ENCODE measurements around the gene NPLOC4.

Gene NPLOC4

GRCh38 chr17:81615401-81615930 is 21.4 kb downstream of the NPLOC4 start:
- no peak overlapping the region for H2BK5ac ChIP-seq (ENCODE audit: low read length)
- no peak for DNase-seq (ENCODE audit: low spot score)
- H2AFZ ChIP-seq (ENCODE audit: low read length), result no peak overlapping the region
- no peak overlapping the region for H3K23ac ChIP-seq (ENCODE audit: low read depth, low read length, poor library complexity)
- H2BK15ac ChIP-seq (ENCODE audit: low read length), result no peak overlapping the region
- no peak overlapping the region for H3K18ac ChIP-seq (ENCODE audit: low read length)
- H4K91ac ChIP-seq (ENCODE audit: low read depth, low read length, poor library complexity), result no peak overlapping the region
- H3K9ac ChIP-seq (ENCODE audit: low read depth, low read length, poor library complexity), result no peak overlapping the region
- H3K27ac ChIP-seq (replicated peaks; ENCODE audit: low read length), result no peak overlapping the region
- no peak overlapping the region for H3K14ac ChIP-seq (ENCODE audit: low read length)
- no peak overlapping the region for H2BK120ac ChIP-seq (ENCODE audit: low read depth, low read length)
- H3K4me1 ChIP-seq (ENCODE audit: control insufficient read depth in 2 of 2, insufficient read depth in 1 of 2, low read depth in 1 of 2, low read length in 2 of 2), result no peaks in the 10 kb centered on the region
- H3K27me3 ChIP-seq (ENCODE audit: control insufficient read depth in 3 of 3, insufficient read depth in 3 of 3, low read depth in 1 of 3, low read length in 3 of 3), result no peaks in the 10 kb centered on the region
- no peak overlapping the region for H3K4ac ChIP-seq (ENCODE audit: low read length)
- H3K36me3 ChIP-seq (replicated peaks in 1 of 2; ENCODE audit: control insufficient read depth in 2 of 2, insufficient read depth in 2 of 2, low read length in 2 of 2), result peaks cover 33 to 68% of the 10 kb centered on the region in 2 donors
- H3K79me1 ChIP-seq (ENCODE audit: low read depth, low read length), result peaks cover 5% of the 10 kb centered on the region
- H4K8ac ChIP-seq (ENCODE audit: low read depth, low read length), result no peak overlapping the region
- H2BK12ac ChIP-seq (ENCODE audit: low read length), result no peak overlapping the region
- H3K9me3 ChIP-seq (replicated peaks in 1 of 2; ENCODE audit: control insufficient read depth in 2 of 2, insufficient read depth in 1 of 2, low read depth in 1 of 2, low read length in 2 of 2), result peaks cover 3 to 7% of the 10 kb centered on the region in 2 donors
- H3K4me2 ChIP-seq (ENCODE audit: insufficient read depth, low read length, poor library complexity, severe bottlenecking), result no peak overlapping the region
- no peak overlapping the region for H3K4me3 ChIP-seq (ENCODE audit: low read length in 2 of 2)
- no CpG with 5 or more reads among the region's 4 CpGs for WGBS, 2 donors (ENCODE audit: extremely low coverage in 2 of 2, insufficient read length in 2 of 2, insufficient replicate concordance in 1 of 2)
- no peak overlapping the region for H2AK5ac ChIP-seq (ENCODE audit: low read depth, low read length)

- H2AFZ ChIP-seq (ENCODE audit: low read length), result no peak overlapping the region
- no peak for DNase-seq (ENCODE audit: low spot score)
- peaks cover 7% of the 10 kb centered on the region for H3K79me1 ChIP-seq (ENCODE audit: low read depth, low read length)
- H3K9me3 ChIP-seq (replicated peaks in 1 of 2; ENCODE audit: control insufficient read depth in 2 of 2, insufficient read depth in 1 of 2, low read depth in 1 of 2, low read length in 2 of 2), result peaks cover 3 to 7% of the 10 kb centered on the region in 2 donors
- no peak overlapping the region for H2BK120ac ChIP-seq (ENCODE audit: low read depth, low read length)
- no peak overlapping the region for H2BK15ac ChIP-seq (ENCODE audit: low read length)
- H4K8ac ChIP-seq (ENCODE audit: low read depth, low read length), result no peak overlapping the region
- no peak overlapping the region for H3K4me2 ChIP-seq (ENCODE audit: insufficient read depth, low read length, poor library complexity, severe bottlenecking)
- no peak overlapping the region for H4K91ac ChIP-seq (ENCODE audit: low read depth, low read length, poor library complexity)
- no peak overlapping the region for H3K18ac ChIP-seq (ENCODE audit: low read length)
- H3K27ac ChIP-seq (replicated peaks; ENCODE audit: low read length), result no peak overlapping the region
- no peak overlapping the region for H2BK12ac ChIP-seq (ENCODE audit: low read length)
- H3K27me3 ChIP-seq (ENCODE audit: control insufficient read depth in 3 of 3, insufficient read depth in 3 of 3, low read depth in 1 of 3, low read length in 3 of 3), result no peaks in the 10 kb centered on the region
- no peak overlapping the region for H3K14ac ChIP-seq (ENCODE audit: low read length)
- no peaks in the 10 kb centered on the region for H3K4me1 ChIP-seq (ENCODE audit: control insufficient read depth in 2 of 2, insufficient read depth in 1 of 2, low read depth in 1 of 2, low read length in 2 of 2)
- peaks cover 50 to 84% of the 10 kb centered on the region in 2 donors for H3K36me3 ChIP-seq (replicated peaks in 1 of 2; ENCODE audit: control insufficient read depth in 2 of 2, insufficient read depth in 2 of 2, low read length in 2 of 2)
- no peak overlapping the region for H3K4ac ChIP-seq (ENCODE audit: low read length)
- H2AK5ac ChIP-seq (ENCODE audit: low read depth, low read length), result no peak overlapping the region
- no peak overlapping the region for H3K4me3 ChIP-seq (ENCODE audit: low read length in 2 of 2)
- no CpG with 5 or more reads among the region's 16 CpGs for WGBS, 2 donors (ENCODE audit: extremely low coverage in 2 of 2, insufficient read length in 2 of 2, insufficient replicate concordance in 1 of 2)
- no peak overlapping the region for H3K23ac ChIP-seq (ENCODE audit: low read depth, low read length, poor library complexity)
- no peak overlapping the region for H2BK5ac ChIP-seq (ENCODE audit: low read length)
- H3K9ac ChIP-seq (ENCODE audit: low read depth, low read length, poor library complexity), result no peak overlapping the region
These were observed 24.5 kb downstream of the NPLOC4 start for GRCh38 chr17:81612172-81612970.

DNA sequence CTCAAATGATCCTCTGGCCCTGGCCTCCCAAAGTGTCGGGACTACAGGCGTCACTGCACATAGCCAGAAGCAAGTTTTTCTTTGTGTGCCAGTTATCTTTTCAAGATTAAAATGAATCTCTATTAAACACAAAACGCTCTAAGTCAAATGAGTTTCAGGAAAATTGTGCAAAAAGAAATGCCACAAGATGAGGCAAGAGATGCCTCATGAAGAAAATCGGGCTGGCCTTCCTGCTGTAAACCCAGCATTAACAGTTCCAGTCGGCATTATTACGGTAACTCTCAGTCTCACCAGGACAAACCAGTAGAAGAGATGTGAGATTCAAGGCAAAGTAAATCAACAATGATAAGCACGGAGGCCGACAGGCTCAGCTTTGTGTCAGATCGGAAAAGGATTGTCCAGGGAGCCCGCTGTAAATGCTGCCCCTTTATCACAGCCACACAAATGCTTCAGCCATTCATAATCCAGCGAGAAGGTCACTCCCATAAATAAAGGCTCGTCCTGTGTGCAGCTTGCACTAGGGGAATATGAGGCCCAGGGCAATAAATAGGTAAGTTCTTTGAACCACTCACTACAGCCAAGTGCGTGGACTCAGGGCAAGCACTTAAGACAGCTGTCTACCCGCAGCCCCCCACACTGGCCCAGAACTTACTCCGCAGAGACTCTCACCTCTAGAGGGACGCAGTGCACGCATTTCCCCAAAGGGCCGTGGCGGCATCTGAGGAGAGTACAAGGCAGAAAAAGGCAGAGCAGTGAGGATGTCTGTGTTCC is 27.2 kb downstream of the NPLOC4 start:
- Histone ChIP-seq H3K4ac (ENCODE audit: low read length) (no peak overlapping the region), H3K9me3 (replicated peaks in 1 of 2; ENCODE audit: control insufficient read depth in 2 of 2, insufficient read depth in 1 of 2, low read depth in 1 of 2, low read length in 2 of 2) (no peaks in the 10 kb centered on the region), H3K4me1 (ENCODE audit: control insufficient read depth in 2 of 2, insufficient read depth in 1 of 2, low read depth in 1 of 2, low read length in 2 of 2) (no peaks in the 10 kb centered on the region), H3K36me3 (replicated peaks in 1 of 2; ENCODE audit: control insufficient read depth in 2 of 2, insufficient read depth in 2 of 2, low read length in 2 of 2) (peaks cover 44 to 87% of the 10 kb centered on the region in 2 donors), H3K27ac (replicated peaks; ENCODE audit: low read length) (no peak overlapping the region), H2BK15ac (ENCODE audit: low read length) (no peak overlapping the region), H2BK5ac (ENCODE audit: low read length) (no peak overlapping the region), H3K23ac (ENCODE audit: low read depth, low read length, poor library complexity) (no peak overlapping the region), H3K18ac (ENCODE audit: low read length) (no peak overlapping the region), H3K4me2 (ENCODE audit: insufficient read depth, low read length, poor library complexity, severe bottlenecking) (no peak overlapping the region), H2AFZ (ENCODE audit: low read length) (no peak overlapping the region), H2BK12ac (ENCODE audit: low read length) (no peak overlapping the region), H2BK120ac (ENCODE audit: low read depth, low read length) (no peak overlapping the region), H3K79me1 (ENCODE audit: low read depth, low read length) (peaks cover 5% of the 10 kb centered on the region), H4K8ac (ENCODE audit: low read depth, low read length) (no peak overlapping the region), H3K14ac (ENCODE audit: low read length) (no peak overlapping the region), H2AK5ac (ENCODE audit: low read depth, low read length) (no peak overlapping the region), H3K27me3 (ENCODE audit: control insufficient read depth in 3 of 3, insufficient read depth in 3 of 3, low read depth in 1 of 3, low read length in 3 of 3) (no peaks in the 10 kb centered on the region), H4K91ac (ENCODE audit: low read depth, low read length, poor library complexity) (no peak overlapping the region), H3K4me3 (ENCODE audit: low read length in 2 of 2) (no peak overlapping the region), H3K9ac (ENCODE audit: low read depth, low read length, poor library complexity) (no peak overlapping the region)
- WGBS, 2 donors (ENCODE audit: extremely low coverage in 2 of 2, insufficient read length in 2 of 2, insufficient replicate concordance in 1 of 2), result no CpG with 5 or more reads among the region's 19 CpGs
- DNase-seq (ENCODE audit: low spot score), result no peak

GRCh38 chr17:81608605-81609004 is 28.3 kb downstream of the NPLOC4 start:
- no peak overlapping the region for H3K4me2 ChIP-seq (ENCODE audit: insufficient read depth, low read length, poor library complexity, severe bottlenecking)
- H4K91ac ChIP-seq (ENCODE audit: low read depth, low read length, poor library complexity), result no peak overlapping the region
- no peak overlapping the region for H3K4me3 ChIP-seq (ENCODE audit: low read length in 2 of 2)
- no peaks in the 10 kb centered on the region for H3K9me3 ChIP-seq (replicated peaks in 1 of 2; ENCODE audit: control insufficient read depth in 2 of 2, insufficient read depth in 1 of 2, low read depth in 1 of 2, low read length in 2 of 2)
- H3K14ac ChIP-seq (ENCODE audit: low read length), result no peak overlapping the region
- no peak overlapping the region for H2AK5ac ChIP-seq (ENCODE audit: low read depth, low read length)
- H3K4me1 ChIP-seq (ENCODE audit: control insufficient read depth in 2 of 2, insufficient read depth in 1 of 2, low read depth in 1 of 2, low read length in 2 of 2), result no peaks in the 10 kb centered on the region
- H2BK120ac ChIP-seq (ENCODE audit: low read depth, low read length), result no peak overlapping the region
- H3K27me3 ChIP-seq (ENCODE audit: control insufficient read depth in 3 of 3, insufficient read depth in 3 of 3, low read depth in 1 of 3, low read length in 3 of 3), result no peaks in the 10 kb centered on the region
- H2BK15ac ChIP-seq (ENCODE audit: low read length), result no peak overlapping the region
- no peak overlapping the region for H2BK5ac ChIP-seq (ENCODE audit: low read length)
- H3K23ac ChIP-seq (ENCODE audit: low read depth, low read length, poor library complexity), result no peak overlapping the region
- no peak overlapping the region for H2BK12ac ChIP-seq (ENCODE audit: low read length)
- no peak overlapping the region for H3K4ac ChIP-seq (ENCODE audit: low read length)
- H3K27ac ChIP-seq (replicated peaks; ENCODE audit: low read length), result no peak overlapping the region
- peaks cover 2% of the 10 kb centered on the region for H3K79me1 ChIP-seq (ENCODE audit: low read depth, low read length)
- H3K9ac ChIP-seq (ENCODE audit: low read depth, low read length, poor library complexity), result no peak overlapping the region
- WGBS, 2 donors (ENCODE audit: extremely low coverage in 2 of 2, insufficient read length in 2 of 2, insufficient replicate concordance in 1 of 2), result no CpG with 5 or more reads among the region's 13 CpGs
- H2AFZ ChIP-seq (ENCODE audit: low read length), result no peak overlapping the region
- H3K36me3 ChIP-seq (replicated peaks in 1 of 2; ENCODE audit: control insufficient read depth in 2 of 2, insufficient read depth in 2 of 2, low read length in 2 of 2), result peaks cover 45 to 89% of the 10 kb centered on the region in 2 donors
- no peak overlapping the region for H4K8ac ChIP-seq (ENCODE audit: low read depth, low read length)
- H3K18ac ChIP-seq (ENCODE audit: low read length), result no peak overlapping the region
- no peak for DNase-seq (ENCODE audit: low spot score)
